ENCODE measurements around the gene CHST9. TPM values are rescaled to one million over a fixed set of nuclear protein-coding genes. Genes with fewer than 3 reads are reported as not detected.

CHST9 gene
- total and polyA plus RNA-seq, 2 experiments from 2014 or later, result 9.8 to 32.7 TPM

DNA sequence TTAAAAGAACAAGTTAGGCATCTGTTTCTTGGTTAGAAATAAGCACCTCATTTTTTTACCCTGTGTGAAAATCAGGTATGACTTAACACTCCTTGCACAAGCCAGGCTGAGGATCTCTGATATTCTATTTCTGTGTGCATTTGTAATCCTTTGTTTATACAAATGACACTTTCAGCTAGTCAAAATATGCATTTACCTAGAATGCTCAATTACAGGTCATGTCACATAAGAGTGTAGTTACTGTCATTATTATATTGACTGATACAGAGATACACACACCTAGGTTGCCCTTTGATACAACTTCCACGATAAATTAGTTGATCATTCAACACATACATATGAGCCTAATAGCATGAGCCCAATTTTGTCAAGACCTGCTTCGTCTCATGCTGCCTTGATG is 144.3 kb downstream of the CHST9 start:
- H3K79me2 ChIP-seq, result no peaks in the 10 kb centered on the region
- WGBS (ENCODE audit: low lambda C conversion rate, missing lambda C conversion rate), result 92% methylated on average over 2 of the region's 2 CpGs
- H3K4me3 ChIP-seq, result no peak overlapping the region
- H3K4me2 ChIP-seq, result no peak overlapping the region
- H3K4me1 ChIP-seq (ENCODE audit: insufficient read depth), result no peaks in the 10 kb centered on the region
- TF ChIP-seq, protein P1, sequence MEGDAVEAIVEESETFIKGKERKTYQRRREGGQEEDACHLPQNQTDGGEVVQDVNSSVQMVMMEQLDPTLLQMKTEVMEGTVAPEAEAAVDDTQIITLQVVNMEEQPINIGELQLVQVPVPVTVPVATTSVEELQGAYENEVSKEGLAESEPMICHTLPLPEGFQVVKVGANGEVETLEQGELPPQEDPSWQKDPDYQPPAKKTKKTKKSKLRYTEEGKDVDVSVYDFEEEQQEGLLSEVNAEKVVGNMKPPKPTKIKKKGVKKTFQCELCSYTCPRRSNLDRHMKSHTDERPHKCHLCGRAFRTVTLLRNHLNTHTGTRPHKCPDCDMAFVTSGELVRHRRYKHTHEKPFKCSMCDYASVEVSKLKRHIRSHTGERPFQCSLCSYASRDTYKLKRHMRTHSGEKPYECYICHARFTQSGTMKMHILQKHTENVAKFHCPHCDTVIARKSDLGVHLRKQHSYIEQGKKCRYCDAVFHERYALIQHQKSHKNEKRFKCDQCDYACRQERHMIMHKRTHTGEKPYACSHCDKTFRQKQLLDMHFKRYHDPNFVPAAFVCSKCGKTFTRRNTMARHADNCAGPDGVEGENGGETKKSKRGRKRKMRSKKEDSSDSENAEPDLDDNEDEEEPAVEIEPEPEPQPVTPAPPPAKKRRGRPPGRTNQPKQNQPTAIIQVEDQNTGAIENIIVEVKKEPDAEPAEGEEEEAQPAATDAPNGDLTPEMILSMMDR (IDR thresholded peaks at IDR 0.05; ENCODE audit: poor library complexity), result no peak
- TF ChIP-seq EZH2phosphoT487 (IDR thresholded peaks at IDR 0.05; ENCODE audit: low read depth, severe bottlenecking, unreplicated experiment), result no peak
- TF ChIP-seq EZH2 (IDR thresholded peaks at IDR 0.05; ENCODE audit: borderline replicate concordance), result no peak
- H3K27me3 ChIP-seq, result no peaks in the 10 kb centered on the region
- no peaks in the 10 kb centered on the region for H3K9me2 ChIP-seq (replicated peaks; ENCODE audit: insufficient read depth)
- no peaks in the 10 kb centered on the region for H3K36me3 ChIP-seq (replicated peaks; ENCODE audit: insufficient read depth, low read depth)
- no peak overlapping the region for H2AFZ ChIP-seq
- no peak overlapping the region for H3K27ac ChIP-seq
- H4K20me1 ChIP-seq (ENCODE audit: insufficient read depth, poor library complexity, severe bottlenecking), result no peaks in the 10 kb centered on the region
- no peak for DNase-seq (ENCODE audit: low spot score)
- no peaks in the 10 kb centered on the region for H3K9me3 ChIP-seq (ENCODE audit: low read depth)

DNA sequence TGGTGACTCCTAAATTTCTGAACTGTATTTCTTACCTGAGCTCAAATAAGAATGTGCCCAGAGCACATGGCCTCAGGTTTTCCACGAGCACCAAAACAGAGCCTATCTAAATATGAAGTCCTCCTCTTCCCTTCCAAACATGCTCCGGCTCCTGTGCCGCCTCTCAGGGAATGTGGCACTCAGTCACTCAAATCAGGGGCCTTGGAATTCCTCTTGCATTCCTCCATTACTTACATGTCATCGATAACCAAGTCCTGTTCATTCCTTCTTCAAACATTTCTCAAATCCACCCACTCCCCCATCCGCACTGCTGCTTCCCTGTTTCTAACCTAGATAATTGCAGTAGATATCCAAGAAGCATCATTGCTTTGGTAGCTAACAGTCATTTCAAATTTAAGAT is 151.4 kb downstream of the CHST9 start:
- no peaks in the 10 kb centered on the region for H3K36me3 ChIP-seq (replicated peaks; ENCODE audit: insufficient read depth, low read depth)
- no peaks in the 10 kb centered on the region for H3K9me3 ChIP-seq (ENCODE audit: low read depth)
- no peaks in the 10 kb centered on the region for H4K20me1 ChIP-seq (ENCODE audit: insufficient read depth, poor library complexity, severe bottlenecking)
- H3K4me1 ChIP-seq (ENCODE audit: insufficient read depth), result no peaks in the 10 kb centered on the region
- WGBS (ENCODE audit: low lambda C conversion rate, missing lambda C conversion rate), result 87% methylated on average over 5 of the region's 5 CpGs
- H3K9me2 ChIP-seq (replicated peaks; ENCODE audit: insufficient read depth), result no peaks in the 10 kb centered on the region
- no peaks in the 10 kb centered on the region for H3K27me3 ChIP-seq
- H2AFZ ChIP-seq, result no peak overlapping the region
- no peak for TF ChIP-seq EZH2phosphoT487 (IDR thresholded peaks at IDR 0.05; ENCODE audit: low read depth, severe bottlenecking, unreplicated experiment)
- no peak for TF ChIP-seq EZH2 (IDR thresholded peaks at IDR 0.05; ENCODE audit: borderline replicate concordance)
- TF ChIP-seq, protein P1 (IDR thresholded peaks at IDR 0.05; ENCODE audit: poor library complexity), result no peak
- no peaks in the 10 kb centered on the region for H3K79me2 ChIP-seq
- no peak overlapping the region for H3K4me2 ChIP-seq
- H3K27ac ChIP-seq, result no peak overlapping the region
- no peak for DNase-seq (ENCODE audit: low spot score)
- no peak overlapping the region for H3K4me3 ChIP-seq

DNA sequence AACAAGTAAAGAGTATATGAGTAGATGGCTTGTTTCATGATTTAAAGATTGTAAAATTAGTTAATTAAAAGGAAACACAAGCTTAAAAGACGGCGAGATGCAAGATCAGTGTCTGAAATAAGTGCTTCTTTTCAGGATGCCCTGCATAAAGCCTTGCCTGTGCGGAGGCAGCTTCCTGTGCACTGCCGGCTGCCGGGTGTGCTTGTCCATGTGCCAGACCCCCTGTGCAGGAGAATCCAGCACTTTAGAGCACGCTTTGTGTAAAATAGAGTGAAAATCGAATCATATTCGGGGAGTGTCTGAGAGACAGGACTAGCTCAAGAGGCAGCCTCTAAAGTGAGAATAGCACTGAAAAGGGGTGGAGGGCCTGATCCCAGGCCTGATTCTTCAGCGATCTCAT is 154.7 kb downstream of the CHST9 start:
- WGBS (ENCODE audit: low lambda C conversion rate, missing lambda C conversion rate), result 79% methylated on average over 9 of the region's 9 CpGs
- H4K20me1 ChIP-seq (ENCODE audit: insufficient read depth, poor library complexity, severe bottlenecking), result no peaks in the 10 kb centered on the region
- H3K4me3 ChIP-seq, result no peak overlapping the region
- H3K9me3 ChIP-seq (ENCODE audit: low read depth), result no peaks in the 10 kb centered on the region
- H3K79me2 ChIP-seq, result no peaks in the 10 kb centered on the region
- no peaks in the 10 kb centered on the region for H3K36me3 ChIP-seq (replicated peaks; ENCODE audit: insufficient read depth, low read depth)
- H2AFZ ChIP-seq, result no peak overlapping the region
- TF ChIP-seq, protein P1 (IDR thresholded peaks at IDR 0.05; ENCODE audit: poor library complexity), result no peak
- TF ChIP-seq EZH2phosphoT487 (IDR thresholded peaks at IDR 0.05; ENCODE audit: low read depth, severe bottlenecking, unreplicated experiment) (no peak), EZH2 (IDR thresholded peaks at IDR 0.05; ENCODE audit: borderline replicate concordance) (no peak)
- no peak overlapping the region for H3K4me2 ChIP-seq
- H3K27me3 ChIP-seq, result no peaks in the 10 kb centered on the region
- H3K27ac ChIP-seq, result no peak overlapping the region
- H3K9me2 ChIP-seq (replicated peaks; ENCODE audit: insufficient read depth), result no peaks in the 10 kb centered on the region
- H3K4me1 ChIP-seq (ENCODE audit: insufficient read depth), result no peaks in the 10 kb centered on the region
- no peak for DNase-seq (ENCODE audit: low spot score)

DNA sequence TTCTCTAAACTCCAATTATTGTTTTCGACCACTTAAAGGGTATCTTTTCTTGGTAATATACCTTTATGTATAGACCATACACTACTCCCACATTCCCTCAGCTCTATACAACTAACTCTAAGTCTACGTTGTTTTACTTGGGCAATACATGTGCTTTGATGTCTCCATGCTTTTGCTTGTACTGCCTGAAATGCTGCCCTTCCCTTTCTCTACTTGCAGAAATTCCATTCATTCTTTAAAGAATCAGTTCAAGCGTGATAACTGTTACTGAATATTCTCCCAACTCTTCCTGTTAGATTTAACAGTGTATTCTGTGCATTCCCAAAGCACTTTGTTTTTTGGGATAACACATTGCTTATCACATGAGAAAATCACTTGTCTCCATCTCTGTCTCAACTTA is 162.6 kb downstream of the CHST9 start:
- no peaks in the 10 kb centered on the region for H4K20me1 ChIP-seq (ENCODE audit: insufficient read depth, poor library complexity, severe bottlenecking)
- no peak overlapping the region for H3K4me3 ChIP-seq
- DNase-seq (ENCODE audit: low spot score), result no peak
- H3K9me2 ChIP-seq (replicated peaks; ENCODE audit: insufficient read depth), result no peaks in the 10 kb centered on the region
- H3K79me2 ChIP-seq, result no peaks in the 10 kb centered on the region
- H3K9me3 ChIP-seq (ENCODE audit: low read depth), result no peaks in the 10 kb centered on the region
- no peaks in the 10 kb centered on the region for H3K27me3 ChIP-seq
- TF ChIP-seq EZH2 (IDR thresholded peaks at IDR 0.05; ENCODE audit: borderline replicate concordance), result no peak
- TF ChIP-seq, protein P1 (IDR thresholded peaks at IDR 0.05; ENCODE audit: poor library complexity), result no peak
- TF ChIP-seq EZH2phosphoT487 (IDR thresholded peaks at IDR 0.05; ENCODE audit: low read depth, severe bottlenecking, unreplicated experiment), result no peak
- no peak overlapping the region for H3K27ac ChIP-seq
- H2AFZ ChIP-seq, result no peak overlapping the region
- H3K36me3 ChIP-seq (replicated peaks; ENCODE audit: insufficient read depth, low read depth), result no peaks in the 10 kb centered on the region
- H3K4me2 ChIP-seq, result no peak overlapping the region
- WGBS (ENCODE audit: low lambda C conversion rate, missing lambda C conversion rate), result 58% methylated on average over 3 of the region's 3 CpGs
- no peaks in the 10 kb centered on the region for H3K4me1 ChIP-seq (ENCODE audit: insufficient read depth)

All from hepatocyte (in vitro differentiated cells).